ENCODE results near the gene AIPL1.

Gene AIPL1

GRCh38 chr17:6456321-6456720 lies 21.4 kb upstream of the AIPL1 start:
- TF ChIP-seq NFRKB (IDR thresholded peaks at IDR 0.05) (no peak), TARDBP (IDR thresholded peaks at IDR 0.05) (no peak), ZNF384 (IDR thresholded peaks at IDR 0.05) (no peak), L3MBTL2 (conservative IDR thresholded peaks at IDR 0.05) (no peak), ARNT (IDR thresholded peaks at IDR 0.05) (no peak), FOXK2 (IDR thresholded peaks at IDR 0.05) (no peak), ELF4 (IDR thresholded peaks at IDR 0.05) (no peak), FOXM1 (IDR thresholded peaks at IDR 0.05; ENCODE audit: borderline replicate concordance) (no peak), FOXA1 (IDR thresholded peaks at IDR 0.05) (no peak), SP1 (IDR thresholded peaks at IDR 0.05) (no peak), LEF1 (IDR thresholded peaks at IDR 0.05; ENCODE audit: borderline replicate concordance) (no peak), BHLHE40 (IDR thresholded peaks at IDR 0.05; ENCODE audit: borderline replicate concordance) (no peak), HDGF (IDR thresholded peaks at IDR 0.05; ENCODE audit: borderline replicate concordance) (no peak)
- ChIA-PET POLR2A (no interaction called here), CTCF (no interaction called here)
- DNase-seq (ENCODE audit: extremely low spot score): no peak

GRCh38 chr17:6455321-6455705 lies 20.4 kb upstream of the AIPL1 start:
- ChIA-PET CTCF (no interaction called here), POLR2A (no interaction called here)
- TF ChIP-seq LEF1 (IDR thresholded peaks at IDR 0.05; ENCODE audit: borderline replicate concordance): no peak
- no peak for TF ChIP-seq CTBP1 (IDR thresholded peaks at IDR 0.05; ENCODE audit: borderline replicate concordance)
- no peak for TF ChIP-seq BHLHE40 (IDR thresholded peaks at IDR 0.05; ENCODE audit: borderline replicate concordance)
- TF ChIP-seq L3MBTL2 (conservative IDR thresholded peaks at IDR 0.05): no peak
- no peak for TF ChIP-seq FOXA1 (IDR thresholded peaks at IDR 0.05)
- TF ChIP-seq FOXM1 (IDR thresholded peaks at IDR 0.05; ENCODE audit: borderline replicate concordance): no peak
- TF ChIP-seq ZNF384 (IDR thresholded peaks at IDR 0.05): no peak
- no peak for TF ChIP-seq ARNT (IDR thresholded peaks at IDR 0.05)
- TF ChIP-seq HDGF (IDR thresholded peaks at IDR 0.05; ENCODE audit: borderline replicate concordance): no peak
- no peak for TF ChIP-seq SP1 (IDR thresholded peaks at IDR 0.05)
- no peak for TF ChIP-seq TARDBP (IDR thresholded peaks at IDR 0.05)
- TF ChIP-seq PKNOX1 (IDR thresholded peaks at IDR 0.05): no peak
- no peak for TF ChIP-seq SUZ12 (IDR thresholded peaks at IDR 0.05)
- no peak for TF ChIP-seq FOXK2 (IDR thresholded peaks at IDR 0.05)
- no peak for TF ChIP-seq NFRKB (IDR thresholded peaks at IDR 0.05)
- no peak for TF ChIP-seq ELF4 (IDR thresholded peaks at IDR 0.05)
- no peak for DNase-seq (ENCODE audit: extremely low spot score)

GRCh38 chr17:6454495-6455320 lies 19.8 kb upstream of the AIPL1 start:
- CTCF ChIA-PET: no interaction called here
- TF ChIP-seq FOXK2 (IDR thresholded peaks at IDR 0.05) (no peak), ZNF384 (IDR thresholded peaks at IDR 0.05) (no peak), SUZ12 (IDR thresholded peaks at IDR 0.05) (no peak), FOXM1 (IDR thresholded peaks at IDR 0.05; ENCODE audit: borderline replicate concordance) (no peak), FOXA1 (IDR thresholded peaks at IDR 0.05) (no peak), CTBP1 (IDR thresholded peaks at IDR 0.05; ENCODE audit: borderline replicate concordance) (no peak), BHLHE40 (IDR thresholded peaks at IDR 0.05; ENCODE audit: borderline replicate concordance) (no peak), ARNT (IDR thresholded peaks at IDR 0.05) (no peak), LEF1 (IDR thresholded peaks at IDR 0.05; ENCODE audit: borderline replicate concordance) (no peak), ELF4 (IDR thresholded peaks at IDR 0.05) (no peak)
- no peak for DNase-seq (ENCODE audit: extremely low spot score)
- POLR2A ChIA-PET: no interaction called here

- CTCF ChIA-PET: no interaction called here
- POLR2A ChIA-PET: interaction anchor here (1.2 kb wide), 1 partner anchor 9 kb away, joined by 11 read pairs; the partner anchor contains the start of gene PIMREG
- TF ChIP-seq FOXM1 (IDR thresholded peaks at IDR 0.05; ENCODE audit: borderline replicate concordance) (no peak), BHLHE40 (IDR thresholded peaks at IDR 0.05; ENCODE audit: borderline replicate concordance) (no peak), PKNOX1 (IDR thresholded peaks at IDR 0.05) (no peak), L3MBTL2 (conservative IDR thresholded peaks at IDR 0.05) (no peak), FOXK2 (IDR thresholded peaks at IDR 0.05) (no peak), SUZ12 (IDR thresholded peaks at IDR 0.05) (no peak), TARDBP (IDR thresholded peaks at IDR 0.05) (no peak)
- DNase-seq (ENCODE audit: extremely low spot score): no peak
Measured at GRCh38 chr17:6453279-6454024, 18.5 kb upstream of the AIPL1 start.

GRCh38 chr17:6452471-6453266 lies 17.7 kb upstream of the AIPL1 start:
- TF ChIP-seq PKNOX1 (IDR thresholded peaks at IDR 0.05) (no peak), ELF4 (IDR thresholded peaks at IDR 0.05) (no peak), FOXK2 (IDR thresholded peaks at IDR 0.05) (no peak), SP1 (IDR thresholded peaks at IDR 0.05) (no peak), FOXM1 (IDR thresholded peaks at IDR 0.05; ENCODE audit: borderline replicate concordance) (no peak), NFRKB (IDR thresholded peaks at IDR 0.05) (no peak), BHLHE40 (IDR thresholded peaks at IDR 0.05; ENCODE audit: borderline replicate concordance) (no peak)
- no peak for DNase-seq (ENCODE audit: extremely low spot score)
- ChIA-PET CTCF (no interaction called here), POLR2A (interaction anchor here (1.2 kb wide), 1 partner anchor 8 kb away, joined by 11 read pairs; the partner anchor contains the start of gene PIMREG)
